Measurements from ENCODE around the gene UBL3.

The UBL3 gene

GRCh38 chr13:29856426-29856825, 6.0 kb upstream of the UBL3 start:
- DNase-seq (ENCODE audit: low read depth) = no peak

- DNase-seq (ENCODE audit: low read depth) = no peak
Observed at GRCh38 chr13:29855784-29856183, 5.4 kb upstream of the UBL3 start.

GRCh38 chr13:29855009-29855408, 4.6 kb upstream of the UBL3 start:
- DNase-seq (ENCODE audit: low read depth) = no peak

GRCh38 chr13:29853131-29853530, 2.7 kb upstream of the UBL3 start:
- DNase-seq (ENCODE audit: low read depth) = no peak

- DNase-seq (ENCODE audit: low read depth) = no peak
Observed at GRCh38 chr13:29852472-29853054, 2.1 kb upstream of the UBL3 start.

GRCh38 chr13:29849731-29850212, 645 bp downstream of the UBL3 start:
- DNase-seq (ENCODE audit: low read depth) = peak; percentile 17

- DNase-seq (ENCODE audit: low read depth) = no peak
Observed at GRCh38 chr13:29849071-29849631, 1.3 kb downstream of the UBL3 start.

GRCh38 chr13:29847501-29847983, 2.9 kb downstream of the UBL3 start:
- no peak for DNase-seq (ENCODE audit: low read depth)

- DNase-seq (ENCODE audit: low read depth) = no peak
Observed at GRCh38 chr13:29846475-29847256, 3.8 kb downstream of the UBL3 start.

GRCh38 chr13:29845440-29846056, 4.9 kb downstream of the UBL3 start:
- DNase-seq (ENCODE audit: low read depth) = no peak

- no peak for DNase-seq (ENCODE audit: low read depth)
Observed at GRCh38 chr13:29844441-29844840, 6.0 kb downstream of the UBL3 start.

- no peak for DNase-seq (ENCODE audit: low read depth)
Observed at GRCh38 chr13:29840585-29840984, 9.8 kb downstream of the UBL3 start.

- no peak for DNase-seq (ENCODE audit: low read depth)
Observed at GRCh38 chr13:29835280-29836061, 14.9 kb downstream of the UBL3 start.

GRCh38 chr13:29832761-29833298, 17.6 kb downstream of the UBL3 start:
- no peak for DNase-seq (ENCODE audit: low read depth)

- DNase-seq (ENCODE audit: low read depth) = no peak
Observed at GRCh38 chr13:29830000-29830399, 20.4 kb downstream of the UBL3 start.

- no peak for DNase-seq (ENCODE audit: low read depth)
Observed at GRCh38 chr13:29819143-29819542, 31.3 kb downstream of the UBL3 start.

GRCh38 chr13:29817604-29818378, 32.6 kb downstream of the UBL3 start:
- no peak for DNase-seq (ENCODE audit: low read depth)

GRCh38 chr13:29816715-29817114, 33.7 kb downstream of the UBL3 start:
- no peak for DNase-seq (ENCODE audit: low read depth)

- no peak for DNase-seq (ENCODE audit: low read depth)
Observed at GRCh38 chr13:29815336-29815735, 35.1 kb downstream of the UBL3 start.

- DNase-seq (ENCODE audit: low read depth) = no peak
Observed at GRCh38 chr13:29810898-29811297, 39.5 kb downstream of the UBL3 start.

All from stimulated activated CD8-positive, alpha-beta memory T cell treated with anti-CD3 and anti-CD28 coated beads, Interleukin-12 subunit alpha, Interleukin-12 subunit beta, amount 100 ng/mL, for 4 hours (primary cell).